HepG2 (cell line): ENCODE measurements around the gene LAMA5. TPM values are rescaled to one million over a fixed set of nuclear protein-coding genes. Genes with fewer than 3 reads are reported as not detected.
A peak's percentile ranks its signal among the peaks of the same experiment; 100 is the strongest.

ENCODE experiments used
- AGO1 ChIP-seq: fragments of 200-400 bp; formaldehyde crosslinking; IDR thresholded peaks from 2 replicates; pipeline ENCODE4 v1.6.1; 2017; ENCODE audit warnings: mild to moderate bottlenecking, low read depth, low read length, moderate library complexity; ENCODE audit not compliant: poor library complexity, severe bottlenecking
- AGO2 ChIP-seq: fragments of 200-400 bp; formaldehyde crosslinking; optimal IDR thresholded peaks from 2 replicates; pipeline ENCODE3; 2017; ENCODE audit warnings: mild to moderate bottlenecking, low read depth, low read length, moderate library complexity
- CBFB ChIP-seq: sonication (generic); formaldehyde crosslinking; IDR thresholded peaks from 2 replicates; pipeline ENCODE4 v1.4.0; 2020; ENCODE audit warnings: missing genetic modification reagents
- DNMT1 ChIP-seq: sonication (generic); formaldehyde crosslinking; IDR thresholded peaks from 2 replicates; pipeline ENCODE4 v1.5.1; 2020; ENCODE audit warnings: mild to moderate bottlenecking, missing genetic modification reagents
- FOSL1 ChIP-seq: sonication (generic); formaldehyde crosslinking; IDR thresholded peaks from 2 replicates; pipeline ENCODE4 v1.9.0; 2021; ENCODE audit warnings: missing genetic modification reagents, borderline replicate concordance
- FOXJ3 ChIP-seq: sonication (generic); formaldehyde crosslinking; IDR thresholded peaks from 2 replicates; pipeline ENCODE4 v1.4.0; 2020; ENCODE audit warnings: missing genetic modification reagents, mild to moderate bottlenecking, borderline replicate concordance
- HDAC1 ChIP-seq: sonication (generic); formaldehyde crosslinking; IDR thresholded peaks from 2 replicates; pipeline ENCODE4 v1.5.1; 2020; ENCODE audit warnings: mild to moderate bottlenecking, missing genetic modification reagents
- KDM5B ChIP-seq: sonication (generic); formaldehyde crosslinking; IDR thresholded peaks from 2 replicates; pipeline ENCODE4 v1.4.0; 2020; ENCODE audit warnings: missing genetic modification reagents, mild to moderate bottlenecking, borderline replicate concordance
- MYC ChIP-seq: sonication (generic); formaldehyde crosslinking; IDR thresholded peaks from 2 replicates; pipeline ENCODE4 v1.9.0; 2021; ENCODE audit warnings: missing genetic modification reagents, borderline replicate concordance
- PCBP1 ChIP-seq: fragments of 200-400 bp; formaldehyde crosslinking; IDR thresholded peaks from 2 replicates; pipeline ENCODE4 v1.6.1; 2017; ENCODE audit warnings: mild to moderate bottlenecking, low read depth, low read length, borderline replicate concordance
- RAD21 ChIP-seq: fragments of 450-650 bp; formaldehyde crosslinking; IDR thresholded peaks from 2 replicates; pipeline ENCODE4 v1.5.0; 2020; ENCODE audit warnings: mild to moderate bottlenecking
- RXRA ChIP-seq: sonication (generic); formaldehyde crosslinking; IDR thresholded peaks from 2 replicates; pipeline ENCODE4 v1.5.1; 2020; ENCODE audit warnings: missing genetic modification reagents
- SP4 ChIP-seq: sonication (generic); formaldehyde crosslinking; IDR thresholded peaks from 2 replicates; pipeline ENCODE4 v1.8.1; 2023; ENCODE audit warnings: mild to moderate bottlenecking, missing genetic modification reagents
- YY1 ChIP-seq: IDR thresholded peaks from 2 replicates; pipeline ENCODE4 v1.6.1; 2011; ENCODE audit warnings: low read length, low read depth, moderate library complexity, mild to moderate bottlenecking; ENCODE audit not compliant: insufficient read depth, insufficient replicate concordance
- ZBTB7B ChIP-seq: sonication (generic); formaldehyde crosslinking; IDR thresholded peaks from 2 replicates; pipeline ENCODE4 v1.4.0; 2020; ENCODE audit warnings: missing genetic modification reagents
- ZMYM3 ChIP-seq: sonication (generic); formaldehyde crosslinking; IDR thresholded peaks from 2 replicates; pipeline ENCODE4 v1.5.1; 2020; ENCODE audit warnings: mild to moderate bottlenecking, missing genetic modification reagents
- ZNF296 ChIP-seq: sonication (generic); formaldehyde crosslinking; conservative IDR thresholded peaks from 2 replicates; pipeline ENCODE4 v1.5.0; 2020; ENCODE audit warnings: mild to moderate bottlenecking, missing genetic modification reagents
- ZNF660 ChIP-seq: sonication (generic); formaldehyde crosslinking; IDR thresholded peaks from 2 replicates; pipeline ENCODE4 v1.5.1; 2020; ENCODE audit warnings: mild to moderate bottlenecking, low read depth, missing genetic modification reagents, borderline replicate concordance
- ZNF720 ChIP-seq: sonication (generic); formaldehyde crosslinking; IDR thresholded peaks from 2 replicates; pipeline ENCODE4 v1.4.0; 2020; ENCODE audit warnings: missing genetic modification reagents
- polyA plus RNA-seq, 8 experiments: library from polyadenylated mRNA; depleted of rRNA in 3 of 8; stranded (reverse) in 7 of 8; unstranded in 1 of 8; fragments of >200 nt; fragmentation: Illumina TruSeq in 4 of 8; extraction: Trizol in 4 of 8; gene quantifications; 2 replicates each; pipeline versions ENCODE4 v1.2.1 to v1.2.3, GENCODE V29; 2011 to 2016; ENCODE audit warnings: low read depth in 4 of 8, missing spikeins in 1 of 8, mixed read lengths in 1 of 8; ENCODE audit not compliant: insufficient read depth in 1 of 8
- total RNA-seq, 5 experiments: library from RNA; depleted of rRNA; stranded (reverse); fragments of >200 nt; fragmentation: Illumina TruSeq; extraction: Trizol; gene quantifications; 2 replicates each; pipeline ENCODE4 v1.2.3, GENCODE V29; 2016; ENCODE audit warnings: low read depth in 1 of 5

Gene LAMA5
- total and polyA plus RNA-seq, 2 of the 13 experiments (the other 11 are each of a cell fraction or from before 2014, with no cell fraction given) = 21.0 to 44.7 TPM

GRCh38 chr20:62350098-62350628 is 16.9 kb downstream of the LAMA5 start (continued):
- 0 out of 2 replicates have a peak, but pooled peaks have one; percentile 12 for TF ChIP-seq RAD21 (CRISPR knock-in tag)
- 0 out of 2 replicates have a peak, but pooled peaks have one; percentile 34 for TF ChIP-seq MYC (CRISPR knock-in tag)
- TF ChIP-seq FOXJ3 (CRISPR knock-in tag) = no peak
- peak; percentile 81 for TF ChIP-seq ZMYM3
- TF ChIP-seq ZNF720 = no peak
- TF ChIP-seq ZNF660 (CRISPR knock-in tag) = no peak
- 0 out of 2 replicates have a peak, but pooled peaks have one; percentile 55 for TF ChIP-seq DNMT1 (CRISPR knock-in tag)
- TF ChIP-seq HDAC1 (CRISPR knock-in tag) = 0 out of 2 replicates have a peak, but pooled peaks have one; percentile 20
- TF ChIP-seq RXRA (CRISPR knock-in tag) = peak; percentile 33; the same call in 1 of the 2 replicates
- TF ChIP-seq CBFB (CRISPR knock-in tag) = no peak
- 0 out of 2 replicates have a peak, but pooled peaks have one; percentile 20 for TF ChIP-seq KDM5B
- TF ChIP-seq YY1 = peak; percentile 12
- 0 out of 2 replicates have a peak, but pooled peaks have one; percentile 18 for TF ChIP-seq PCBP1
- 0 out of 2 replicates have a peak, but pooled peaks have one; percentile 27 for TF ChIP-seq FOSL1 (CRISPR knock-in tag)
- TF ChIP-seq AGO2 = peak; percentile 90
- TF ChIP-seq ZNF296 (CRISPR knock-in tag) = no peak
- 0 out of 2 replicates have a peak, but pooled peaks have one; percentile 18 for TF ChIP-seq SP4 (CRISPR knock-in tag)
- peak; percentile 62 for TF ChIP-seq AGO1
- TF ChIP-seq ZBTB7B = 0 out of 2 replicates have a peak, but pooled peaks have one; percentile 35
